OCI-M2 (cell line): ENCODE measurements around the gene AATK.
"Not testable (repeated sequence)": the region's sequence is repeated elsewhere in the genome, so short reads cannot be mapped to it uniquely, and the experiment has no call there.

Experiments used
- DNase-seq: peaks from one replicate; lab custom pipeline; 2025; ENCODE audit not compliant: unreplicated experiment; lab: John Stamatoyannopoulos, UW

The AATK gene

DNA sequence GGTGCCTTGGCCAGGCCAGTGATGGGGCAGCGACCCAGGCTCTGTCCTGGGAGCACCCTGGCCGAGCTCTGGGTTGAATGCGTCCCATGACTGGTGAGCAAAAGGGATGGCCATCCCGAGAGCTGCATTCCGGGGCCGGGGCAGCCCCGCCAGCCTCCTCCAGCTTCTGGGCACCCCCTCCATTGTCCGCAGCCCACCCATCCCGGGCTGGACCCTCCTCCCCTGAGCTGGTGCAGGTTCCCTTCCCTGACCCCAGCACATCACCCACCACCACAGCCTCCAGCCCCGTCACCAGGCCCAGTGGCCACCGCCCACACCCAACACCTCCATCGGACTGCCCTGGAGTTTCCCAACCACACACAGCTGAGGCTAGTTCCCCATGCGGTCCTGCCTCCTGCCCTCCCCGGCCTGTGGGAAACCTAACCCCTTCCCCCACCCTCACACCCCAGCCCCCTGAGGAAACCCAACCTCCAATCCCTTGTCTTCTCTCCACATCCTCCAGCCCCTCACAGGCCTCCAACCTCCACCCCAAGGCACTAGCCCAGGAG is 17.0 kb downstream of the AATK start:
- no peak for DNase-seq

DNA sequence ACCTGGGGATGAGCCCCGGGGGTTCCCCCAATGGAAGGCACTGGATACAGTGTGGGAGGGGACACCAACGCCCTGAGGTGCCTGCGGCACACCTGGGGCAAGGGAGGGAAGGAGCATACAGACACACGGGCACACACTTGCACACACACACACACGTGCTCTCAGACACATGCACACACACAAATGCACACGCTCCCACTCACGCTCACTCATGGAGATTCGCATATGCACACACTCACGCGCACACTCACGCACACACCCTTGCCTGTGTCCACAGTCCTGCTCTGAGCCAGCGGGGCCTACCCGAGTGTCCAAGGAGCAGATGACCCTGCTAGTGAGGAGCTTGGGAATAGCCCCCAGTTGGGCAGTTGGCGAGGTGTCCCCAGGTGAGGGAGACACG is 17.4 kb downstream of the AATK start:
- no peak for DNase-seq

DNA sequence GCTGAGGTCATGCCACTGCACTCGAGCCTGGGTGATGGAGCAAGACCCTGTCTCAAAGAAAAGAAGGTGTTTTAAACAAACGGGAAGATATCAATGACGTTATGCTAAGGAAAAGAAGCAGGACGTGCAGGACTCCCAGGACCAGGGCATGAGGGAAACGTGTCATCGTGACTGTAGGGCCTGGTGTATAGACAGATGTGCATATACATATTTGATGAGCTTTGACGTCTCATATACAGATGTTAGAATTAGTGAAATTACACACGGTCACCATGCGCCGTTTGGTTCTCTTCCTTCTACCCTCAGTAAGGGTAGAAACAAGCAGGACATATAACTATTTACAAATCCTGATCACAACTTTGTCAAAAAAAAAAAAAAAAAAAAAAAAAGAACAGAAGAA is 18.3 kb downstream of the AATK start:
- DNase-seq, result no peak

DNA sequence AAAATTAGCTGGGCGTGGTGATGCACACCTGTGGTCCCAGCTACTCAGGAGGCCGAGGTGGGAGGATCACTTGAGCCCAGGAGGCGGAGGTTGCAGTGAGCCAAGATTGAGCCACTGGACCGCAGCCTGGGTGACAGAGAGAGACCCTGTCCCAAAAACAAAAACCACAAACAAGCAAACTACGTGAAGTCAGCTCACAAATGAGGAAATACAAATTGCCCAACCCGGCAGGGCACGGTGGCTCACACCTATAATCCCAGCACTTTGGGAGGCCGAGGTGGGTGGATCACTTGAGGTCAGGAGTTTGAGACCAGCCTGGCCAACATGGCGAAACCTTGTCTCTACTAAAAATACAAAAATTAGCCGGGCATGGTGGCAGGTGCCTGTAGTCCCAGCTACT is 19.8 kb downstream of the AATK start:
- not testable (repeated sequence) for DNase-seq

DNA sequence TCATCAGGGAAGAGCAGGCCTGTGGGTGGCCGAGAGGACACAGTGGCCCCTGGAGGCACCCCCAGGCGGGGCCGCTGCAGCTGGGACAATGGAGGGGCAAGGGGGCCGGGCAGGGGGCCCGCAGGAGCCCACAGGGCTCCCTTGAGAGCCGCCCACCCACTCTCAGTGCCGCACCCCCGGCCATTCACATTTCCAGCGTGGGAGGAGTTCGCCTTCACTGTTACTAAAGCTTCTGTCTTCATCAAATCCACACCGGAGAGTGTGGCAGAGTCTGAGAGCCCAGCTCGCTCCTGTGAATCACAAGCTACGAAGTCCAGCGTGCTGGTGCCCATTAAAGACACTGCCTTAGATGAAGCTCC is 21.6 kb downstream of the AATK start:
- no peak for DNase-seq

DNA sequence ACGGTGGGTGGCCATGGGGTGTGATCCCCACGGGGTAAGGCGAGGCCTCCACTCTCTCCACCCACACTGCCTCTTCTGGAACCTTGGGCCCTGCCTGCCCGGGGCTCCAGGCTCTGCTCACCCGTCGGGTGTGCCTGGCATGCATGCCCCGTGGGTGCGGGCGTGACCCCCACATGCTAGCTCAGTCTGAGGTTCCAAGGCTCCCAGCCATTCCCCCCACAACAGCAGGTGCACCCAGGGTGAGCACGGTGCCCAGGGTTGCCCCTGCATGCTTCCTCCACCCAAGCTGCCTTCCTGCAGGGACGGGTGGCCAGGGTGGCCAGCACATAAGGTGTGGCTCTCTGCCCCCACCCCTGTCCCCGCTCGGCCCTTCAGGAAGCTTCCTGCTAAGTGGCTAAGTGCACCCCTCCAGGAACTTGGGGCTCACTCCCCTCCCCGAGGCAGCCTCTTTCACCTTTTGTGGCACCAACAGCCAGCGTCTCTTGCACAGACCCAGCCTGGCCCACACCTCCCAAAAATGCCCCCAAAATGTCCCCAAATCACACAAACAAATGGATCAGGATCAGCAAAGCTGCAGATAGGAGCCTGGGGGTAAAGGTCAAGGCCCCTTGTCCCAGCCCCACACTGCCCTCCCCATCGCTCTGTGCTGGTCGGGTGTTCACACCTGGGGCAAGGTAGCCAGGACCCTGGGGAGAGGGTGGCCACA is 22.2 kb downstream of the AATK start:
- DNase-seq, result no peak

- DNase-seq, result no peak
Measured at GRCh38 chr17:81143200-81143527, 22.9 kb downstream of the AATK start.

DNA sequence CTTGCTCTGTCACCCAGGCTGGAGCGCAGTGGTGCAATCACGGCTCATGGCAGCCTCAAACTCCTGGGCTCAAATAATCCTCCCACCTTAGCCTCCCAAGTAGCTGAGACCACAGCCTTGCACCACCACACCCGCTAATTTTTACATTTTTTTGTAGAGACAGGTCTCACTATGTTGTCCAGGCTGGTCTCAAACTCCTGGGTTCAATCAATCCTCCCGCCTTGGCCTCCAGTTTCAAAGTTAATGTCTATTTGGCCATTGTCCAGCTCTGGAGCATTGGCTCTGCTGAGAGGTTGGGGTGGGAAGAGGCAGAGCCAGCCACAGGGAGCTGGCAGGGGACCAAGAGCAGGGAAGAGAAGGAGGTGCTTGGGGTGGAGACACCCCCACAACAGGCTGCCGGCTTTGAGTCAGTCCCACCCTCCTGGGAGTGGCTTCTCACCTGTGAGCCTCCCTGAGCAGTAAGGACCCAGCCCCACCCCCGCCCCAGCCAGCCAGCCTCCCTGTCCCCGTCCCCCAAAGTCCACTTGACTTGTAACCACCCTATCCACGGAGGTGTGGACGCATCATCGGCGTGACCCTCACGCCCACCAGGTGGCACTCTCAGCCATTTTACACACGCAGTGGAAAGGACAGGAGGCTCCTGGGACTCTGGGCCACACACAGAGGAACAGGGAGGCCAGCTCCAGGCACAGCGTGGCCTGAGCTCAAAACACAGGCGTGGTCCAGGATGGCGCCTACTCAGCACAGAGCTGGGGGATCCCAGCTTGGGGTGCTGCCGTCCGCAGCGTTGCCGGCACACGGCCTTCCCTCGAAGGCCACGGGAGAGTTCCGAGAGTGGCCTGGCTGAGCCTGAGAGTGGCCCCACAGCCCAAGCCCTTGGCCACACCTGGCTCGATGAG is 23.5 kb downstream of the AATK start:
- DNase-seq, result no peak

GRCh38 chr17:81140695-81141094 is 25.3 kb downstream of the AATK start:
- DNase-seq, result no peak

DNA sequence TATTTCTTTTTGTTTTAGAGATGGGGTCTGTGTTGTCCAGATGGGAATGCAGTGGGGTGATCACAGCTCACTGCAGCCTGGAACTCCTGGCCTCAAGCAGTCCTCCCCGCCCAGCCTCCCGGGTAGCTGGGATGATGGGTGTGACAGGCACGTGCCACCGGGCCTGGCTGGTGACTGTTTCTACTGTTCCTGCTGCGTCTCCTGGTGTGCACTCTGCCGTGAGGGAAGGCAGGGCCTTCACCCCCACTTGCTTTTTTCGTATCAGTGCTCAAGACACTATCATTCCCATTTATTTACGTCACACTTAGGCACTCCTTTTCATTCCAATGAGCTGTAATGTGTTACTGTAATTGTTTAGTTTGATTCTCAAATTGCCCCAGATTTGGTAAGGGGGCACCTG is 26.0 kb downstream of the AATK start:
- DNase-seq, result no peak

DNA sequence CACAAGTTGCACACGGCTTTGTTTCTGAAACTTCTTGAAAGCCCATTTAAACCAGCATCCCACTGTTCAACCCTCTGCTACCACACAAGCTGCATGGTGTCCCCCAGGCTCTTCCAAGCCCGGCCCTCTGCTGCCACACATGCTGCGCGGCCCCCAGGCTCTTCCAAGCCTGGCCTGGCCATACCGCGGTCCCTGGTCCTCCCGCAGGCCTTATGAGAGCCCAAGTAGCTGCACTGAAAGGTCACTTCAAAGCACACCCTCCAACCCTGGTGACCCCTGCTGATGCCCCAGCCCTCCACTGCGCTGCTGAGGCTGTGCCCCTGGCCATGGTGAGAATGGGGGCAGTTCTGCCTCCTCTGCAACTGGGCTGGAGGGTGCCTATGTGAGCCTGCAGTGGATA is 26.6 kb downstream of the AATK start:
- no peak for DNase-seq

GRCh38 chr17:81138500-81138899 is 27.5 kb downstream of the AATK start:
- DNase-seq, result no peak

DNA sequence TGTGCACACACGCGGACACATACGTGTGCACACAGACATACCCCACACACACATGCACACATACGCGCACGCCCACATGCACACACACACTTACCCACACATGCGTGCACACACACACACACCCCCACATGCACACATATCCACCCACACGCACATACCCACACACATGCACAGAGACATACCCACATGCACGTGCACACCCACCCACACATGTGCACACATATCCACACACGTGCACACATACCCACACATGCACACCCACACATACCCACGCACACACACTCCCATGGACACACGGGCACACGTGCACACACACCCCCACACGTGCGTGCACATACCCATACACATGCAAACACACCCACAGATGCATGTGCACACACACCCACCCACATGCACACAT is 27.9 kb downstream of the AATK start:
- no peak for DNase-seq

DNA sequence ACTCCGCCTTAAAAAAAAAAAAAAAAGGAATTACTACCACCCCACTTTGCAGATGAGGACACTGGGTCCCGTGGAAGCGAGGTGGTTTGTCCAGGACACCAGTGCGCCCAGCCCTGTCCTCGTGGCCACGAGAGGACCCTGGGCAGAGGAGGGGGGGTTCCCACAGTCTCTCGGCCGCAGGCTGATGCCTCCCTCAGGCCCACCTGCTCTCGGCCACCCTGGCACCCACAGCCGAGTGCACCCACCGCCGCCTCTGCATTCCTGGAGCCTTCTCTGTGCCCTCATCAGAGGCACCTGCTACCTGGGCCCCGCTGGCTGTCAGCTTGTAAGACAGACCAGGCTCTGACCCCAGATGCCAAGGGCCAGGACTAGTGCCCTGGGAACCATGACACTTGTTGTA is 28.8 kb downstream of the AATK start:
- no peak for DNase-seq

DNA sequence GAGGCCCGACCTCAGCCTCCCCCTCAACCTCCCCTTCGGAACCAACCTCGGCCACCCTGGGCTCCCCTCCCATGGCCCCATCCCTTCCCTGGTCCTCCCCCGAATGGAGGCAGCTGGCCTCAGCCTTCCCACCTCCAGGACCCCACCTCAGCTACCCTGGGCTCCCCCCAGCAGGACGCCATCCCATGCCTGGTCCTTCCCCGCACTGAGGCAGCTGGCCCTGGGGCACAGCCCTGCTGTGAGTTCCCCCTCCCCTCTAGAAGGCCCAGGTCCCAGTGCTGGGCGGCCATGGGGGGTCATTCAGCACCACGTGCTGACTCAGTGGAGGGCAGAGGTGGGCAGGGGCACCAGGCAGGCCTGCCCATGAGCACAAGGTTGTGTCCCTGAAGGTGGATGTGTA is 29.7 kb downstream of the AATK start:
- no peak for DNase-seq

GRCh38 chr17:81135505-81136278 is 30.3 kb downstream of the AATK start:
- DNase-seq, result no peak

GRCh38 chr17:81134064-81134781 is 31.8 kb downstream of the AATK start:
- DNase-seq, result no peak

DNA sequence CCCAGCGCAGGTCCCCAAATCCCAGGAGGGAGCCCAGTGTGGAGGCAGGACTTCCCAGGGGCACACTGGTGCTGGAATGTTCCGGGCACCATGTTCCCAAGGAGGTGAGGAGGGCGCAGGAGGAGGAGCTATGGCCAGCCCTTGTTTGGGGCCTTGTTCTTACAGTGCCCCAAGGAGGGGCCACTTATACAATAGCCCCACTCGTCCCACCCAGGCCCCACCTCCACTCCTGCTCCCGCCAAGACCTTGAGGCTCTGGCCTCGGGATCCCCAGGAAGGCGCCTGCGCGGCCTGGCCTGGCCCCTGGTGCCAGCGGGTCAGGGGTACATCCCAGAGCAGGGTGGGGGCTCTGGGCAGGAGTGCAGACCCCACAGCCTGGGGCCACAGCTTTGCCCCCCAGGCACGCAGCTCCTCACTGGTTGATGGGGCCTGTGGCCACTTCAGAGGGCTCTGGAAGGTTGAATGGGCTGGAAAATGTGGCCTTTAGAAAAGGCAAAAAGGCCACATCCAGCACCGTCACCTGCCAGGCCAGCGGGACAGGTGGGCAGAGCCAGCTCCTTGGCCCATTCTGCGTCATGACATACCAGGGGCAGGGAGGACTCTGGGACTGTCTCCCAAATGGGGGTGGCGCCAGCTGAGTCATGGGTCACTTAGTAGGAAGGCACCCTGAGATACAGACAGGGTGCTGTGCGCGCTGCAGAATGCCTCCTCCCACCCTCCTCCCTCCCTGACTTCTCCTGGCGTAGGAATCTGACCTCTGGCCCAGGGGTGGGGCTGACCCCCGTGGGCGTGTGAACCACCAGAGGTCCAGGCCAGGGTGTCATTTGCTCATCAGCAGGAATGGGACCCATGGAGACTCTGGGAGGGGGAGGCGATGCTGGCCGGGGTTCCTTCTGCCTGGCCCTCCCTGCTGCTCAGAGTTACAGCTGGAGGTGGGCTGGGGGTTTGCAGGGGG is 33.0 kb downstream of the AATK start:
- DNase-seq, result no peak

DNA sequence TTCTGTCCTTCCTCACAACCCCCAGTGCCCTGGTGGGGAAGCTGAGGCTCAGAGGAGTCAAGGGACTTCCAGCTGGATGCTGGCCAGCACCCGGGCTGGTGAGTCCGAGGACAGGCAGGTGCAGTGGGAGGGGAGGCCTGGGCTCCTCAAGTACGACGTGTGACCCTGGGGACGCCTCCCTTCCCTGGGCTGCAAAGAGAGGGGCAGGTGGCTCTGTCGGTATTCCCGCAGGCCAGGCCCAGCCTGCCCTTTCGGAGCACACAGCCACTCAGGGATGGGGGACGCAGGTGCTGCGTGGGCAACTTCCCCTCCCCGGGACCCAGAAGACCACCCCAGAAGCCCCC is 33.9 kb downstream of the AATK start:
- no peak for DNase-seq
